H1 (cell line): ENCODE data around the gene EDC3. TPM values are rescaled to one million over a fixed set of nuclear protein-coding genes. Genes with fewer than 3 reads are reported as not detected.
A peak's percentile ranks its signal among the peaks of the same experiment; 100 is the strongest.

ENCODE experiments used
- CTCF ChIA-PET: fragments of 300-600 bp; sonication (Branson Sonifier 250); formaldehyde crosslinking; loops from one replicate; lab custom pipeline; 2021; ENCODE audit not compliant: partially characterized antibody; lab: Charles Lee
- POLR2A ChIA-PET: fragments of 300-600 bp; sonication (Branson Sonifier 250); formaldehyde crosslinking; loops from one replicate; lab custom pipeline; 2021; ENCODE audit warnings: inconsistent platforms; ENCODE audit not compliant: partially characterized antibody; lab: Charles Lee
- DNase-seq, 2 experiments: peaks; one replicate each; pipeline versions ENCODE4 v3.0.0 to v3.0.0-alpha.2; 2010 to 2022; ENCODE audit warnings: low spot score in 2 of 2, low read depth in 1 of 2, mixed read lengths in 1 of 2
- FAIRE-seq: peaks from 2 replicates; lab custom pipeline; 2011; peaks lifted over from hg19 to GRCh38; lab: Jason Lieb, UNC
- H2AFZ ChIP-seq: 2 replicates; pipeline ENCODE4 v1.8.1; 2012; ENCODE audit warnings: low read length, inconsistent platforms
- H2AK5ac ChIP-seq: 2 replicates; pipeline ENCODE4 v1.6.1; 2013; ENCODE audit warnings: low read depth, low read length
- H2BK120ac ChIP-seq: replicated peaks from 2 replicates; pipeline ENCODE3; 2013; ENCODE audit warnings: low read depth, low read length, inconsistent platforms
- H2BK12ac ChIP-seq: 2 replicates; pipeline ENCODE4 v1.6.1; 2013; ENCODE audit warnings: low read depth, low read length
- H2BK15ac ChIP-seq: 2 replicates; pipeline ENCODE4 v1.6.1; 2013; ENCODE audit warnings: low read length
- H2BK20ac ChIP-seq: 2 replicates; pipeline ENCODE4 v1.6.1; 2013; ENCODE audit warnings: low read length
- H2BK5ac ChIP-seq: 2 replicates; pipeline ENCODE4 v1.6.1; 2013; ENCODE audit warnings: low read depth, low read length
- H3K14ac ChIP-seq: 2 replicates; pipeline ENCODE4 v1.6.1; 2013; ENCODE audit warnings: inconsistent platforms; ENCODE audit not compliant: insufficient read length
- H3K18ac ChIP-seq: 2 replicates; pipeline ENCODE4 v1.6.1; 2013; ENCODE audit warnings: low read length; ENCODE audit errors: extremely low read depth
- H3K23ac ChIP-seq: 2 replicates; pipeline ENCODE4 v1.6.1; 2013; ENCODE audit warnings: inconsistent platforms; ENCODE audit not compliant: insufficient read length
- H3K23me2 ChIP-seq: 2 replicates; pipeline ENCODE4 v1.6.1; 2013; ENCODE audit warnings: low read depth, low read length
- H3K27ac ChIP-seq: 2 replicates; pipeline ENCODE4 v1.6.1; 2011; ENCODE audit warnings: low read depth, low read length, inconsistent platforms
- H3K27me3 ChIP-seq, 4 experiments: replicated peaks in 1 of 4; 1 replicate in 1 of 4; 2 replicates in 3 of 4; pipeline versions ENCODE4 v1.6.1 to v1.8.1; 2011 to 2013; ENCODE audit warnings: low read length in 3 of 4, mild to moderate bottlenecking in 3 of 4, inconsistent platforms in 2 of 4, mixed read lengths in 2 of 4, moderate library complexity in 1 of 4; ENCODE audit not compliant: control insufficient read depth in 3 of 4, insufficient read depth in 3 of 4; ENCODE audit errors: extremely low read depth in 1 of 4
- H3K36me3 ChIP-seq, 4 experiments: 2 replicates each; pipeline versions ENCODE4 v1.6.1 to v1.8.1; 2011 to 2013; ENCODE audit warnings: mild to moderate bottlenecking in 4 of 4, low read length in 3 of 4, moderate library complexity in 2 of 4, control low read depth in 1 of 4, inconsistent platforms in 1 of 4; ENCODE audit not compliant: insufficient read depth in 4 of 4, control insufficient read depth in 2 of 4
- H3K4ac ChIP-seq: replicated peaks from 2 replicates; pipeline ENCODE3; 2013; ENCODE audit warnings: low read length, low read depth, mixed read lengths, inconsistent platforms; ENCODE audit not compliant: insufficient read length
- H3K4me1 ChIP-seq, 4 experiments: replicated peaks in 1 of 4; 1 replicate in 1 of 4; 2 replicates in 3 of 4; pipeline versions ENCODE4 v1.6.1 to v1.8.1; 2011 to 2013; ENCODE audit warnings: low read length in 3 of 4, inconsistent platforms in 2 of 4, mixed read lengths in 1 of 4; ENCODE audit not compliant: insufficient read depth in 4 of 4, control insufficient read depth in 3 of 4
- H3K4me2 ChIP-seq, 2 experiments: 2 replicates each; pipeline versions ENCODE4 v1.6.1 to v1.8.1; 2011 to 2013; ENCODE audit warnings: low read depth in 2 of 2, low read length in 2 of 2, control low read depth in 1 of 2, inconsistent platforms in 1 of 2, mild to moderate bottlenecking in 1 of 2; ENCODE audit not compliant: insufficient read depth in 1 of 2
- H3K4me3 ChIP-seq, 4 experiments: fragments of 200-600, 300-600 bp in 1 of 4; sonication (generic), shearing (Covaris generic), sonication (Bioruptor Twin) in 1 of 4; 2 replicates each; pipeline versions ENCODE4 v1.5.1 to v1.8.1; 2011 to 2016; ENCODE audit warnings: low read length in 4 of 4, low read depth in 3 of 4, control low read depth in 2 of 4, inconsistent platforms in 2 of 4, mild to moderate bottlenecking in 2 of 4, mixed read lengths in 1 of 4, moderate library complexity in 1 of 4; ENCODE audit not compliant: insufficient read depth in 2 of 4; ENCODE audit errors: extremely low read depth in 1 of 4
- H3K56ac ChIP-seq: replicated peaks from 2 replicates; pipeline ENCODE3; 2013; ENCODE audit warnings: low read depth, mild to moderate bottlenecking, mixed read lengths, low read length, inconsistent platforms; ENCODE audit not compliant: insufficient read length
- H3K79me1 ChIP-seq: 2 replicates; pipeline ENCODE4 v1.6.1; 2013; ENCODE audit warnings: low read depth, low read length, control low read depth
- H3K79me2 ChIP-seq, 2 experiments: 2 replicates each; pipeline versions ENCODE4 v1.6.1 to v1.8.1; 2012 to 2013; ENCODE audit warnings: low read length in 2 of 2, mild to moderate bottlenecking in 2 of 2, inconsistent platforms in 1 of 2; ENCODE audit not compliant: insufficient read depth in 2 of 2, control insufficient read depth in 1 of 2
- H3K9ac ChIP-seq, 4 experiments: replicated peaks in 1 of 4; 1 replicate in 1 of 4; 2 replicates in 3 of 4; pipeline versions ENCODE4 v1.6.1 to v1.8.1; 2011 to 2013; ENCODE audit warnings: low read depth in 3 of 4, low read length in 3 of 4, control low read depth in 2 of 4, mild to moderate bottlenecking in 2 of 4, moderate library complexity in 2 of 4, inconsistent platforms in 1 of 4; ENCODE audit errors: extremely low read depth in 1 of 4
- H3K9me3 ChIP-seq, 2 experiments: 2 replicates each; pipeline versions ENCODE4 v1.6.1 to v1.8.1; 2012 to 2013; ENCODE audit warnings: mild to moderate bottlenecking in 2 of 2, moderate library complexity in 2 of 2, control low read depth in 1 of 2, inconsistent platforms in 1 of 2, low read depth in 1 of 2, low read length in 1 of 2, mixed read lengths in 1 of 2; ENCODE audit not compliant: insufficient read depth in 2 of 2
- H4K20me1 ChIP-seq, 2 experiments: replicated peaks in 1 of 2; 2 replicates each; pipeline versions ENCODE3 to v1.8.1; 2011 to 2013; ENCODE audit warnings: inconsistent platforms in 2 of 2, low read length in 2 of 2, mild to moderate bottlenecking in 1 of 2; ENCODE audit not compliant: insufficient read depth in 2 of 2, control insufficient read depth in 1 of 2
- H4K5ac ChIP-seq: 2 replicates; pipeline ENCODE4 v1.6.1; 2013; ENCODE audit warnings: low read length, low read depth, mixed read lengths, inconsistent platforms; ENCODE audit not compliant: insufficient read length
- H4K8ac ChIP-seq: 2 replicates; pipeline ENCODE4 v1.8.0; 2013; ENCODE audit warnings: mild to moderate bottlenecking, moderate library complexity, low read length, inconsistent platforms; ENCODE audit not compliant: insufficient read depth; ENCODE audit errors: extremely low read depth
- H4K91ac ChIP-seq: replicated peaks from 2 replicates; pipeline ENCODE3; 2013; ENCODE audit warnings: low read length, mixed read lengths, inconsistent platforms; ENCODE audit not compliant: insufficient read length
- SIN3A ChIP-seq, 2 experiments: IDR thresholded peaks in 1 of 2; conservative IDR thresholded peaks in 1 of 2; 2 replicates each; pipeline ENCODE4 v1.6.1; 2011 to 2012; ENCODE audit warnings: low read length in 2 of 2, improper control_type of control experiment in 1 of 2, low read depth in 1 of 2, mild to moderate bottlenecking in 1 of 2
- WGBS, 2 experiments: shearing (Covaris generic) in 1 of 2; methylation state at CpG; one replicate each; pipeline versions ENCODE4 v1.1.6 to v1.1.7; 2013 to 2015; ENCODE audit warnings: low lambda C conversion rate in 2 of 2, mixed read lengths in 2 of 2, inconsistent platforms in 1 of 2, low coverage in 1 of 2, missing lambda C conversion rate in 1 of 2; ENCODE audit not compliant: insufficient replicate concordance in 2 of 2, insufficient coverage in 1 of 2, insufficient read length in 1 of 2; ENCODE audit errors: extremely low coverage in 1 of 2, missing lambda C conversion rate in 1 of 2; 5-methylcytosine and 5-hydroxymethylcytosine counted together
- polyA plus RNA-seq, 7 experiments: library from polyadenylated mRNA; depleted of rRNA in 3 of 7; stranded (reverse) in 5 of 7; unstranded in 2 of 7; fragments of >200 nt in 5 of 7; fragments of 200-250 nt in 2 of 7; gene quantifications; 1 replicate in 5 of 7; 2 replicates in 1 of 7; 4 replicates in 1 of 7; pipeline versions ENCODE4 v1.2.1 to v1.2.3, GENCODE V29; 2011 to 2013; ENCODE audit warnings: missing spikeins in 2 of 7, mixed read lengths in 2 of 7
- total RNA-seq: library from RNA; stranded (reverse); fragmentation: NEBNext Ultra II Directional; extraction: Animal tissue kit (Norgen Biotek cat#: 25700); gene quantifications from 2 replicates; pipeline ENCODE4 v1.2.1, GENCODE V29; 2021
- TF ChIP-seq, protein P1 (sequence below), 3 experiments: IDR thresholded peaks; 1 replicate in 2 of 3; 2 replicates in 1 of 3; pipeline versions ENCODE4 v1.5.1 to v1.6.1; 2011; ENCODE audit warnings: low read length in 3 of 3, mild to moderate bottlenecking in 3 of 3, inconsistent platforms in 2 of 3, low read depth in 1 of 3, moderate library complexity in 1 of 3; ENCODE audit not compliant: insufficient read depth in 1 of 3; ENCODE audit errors: control extremely low read depth in 1 of 3

EDC3 gene
- total and polyA plus RNA-seq, 2 of the 8 experiments (the other 6 are each of a cell fraction or from before 2014, with no cell fraction given), result 45.0 to 50.8 TPM

DNA sequence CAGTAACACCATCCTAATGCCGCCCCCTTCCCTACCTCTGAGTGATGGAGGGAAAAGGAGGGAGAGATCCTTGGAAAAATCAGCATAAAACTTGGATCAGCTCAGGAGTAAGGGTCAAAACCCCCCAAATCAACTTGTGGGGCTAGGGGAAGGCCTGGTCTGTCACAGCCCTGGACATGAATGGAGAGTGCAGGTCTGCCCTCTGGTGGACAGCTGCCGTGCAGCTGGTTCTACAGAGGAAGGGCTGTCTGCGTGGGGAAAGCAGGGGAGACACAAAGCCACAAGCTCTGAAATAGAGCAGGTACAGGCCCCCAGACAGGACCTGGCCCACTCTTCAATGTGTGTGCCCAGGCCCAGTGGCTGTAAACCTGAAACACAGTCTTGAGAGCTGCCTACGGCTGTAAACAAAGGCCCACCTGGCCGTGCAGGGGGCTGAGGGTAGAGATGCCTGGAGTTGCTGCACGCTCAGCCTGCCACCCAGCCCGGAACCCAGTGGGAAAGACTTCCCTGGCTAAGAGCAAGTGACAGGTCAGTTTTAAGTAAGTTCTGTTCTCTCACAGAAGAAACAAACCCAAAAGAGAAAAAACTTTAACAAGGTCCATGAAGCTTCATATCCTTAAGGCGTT is 63.8 kb downstream of the EDC3 start:
- CTCF ChIA-PET, result interaction anchor here (0.6 to 37.5 kb wide), 46 partner anchors 9 to 329 kb away, joined by 3 to 1439 read pairs (median 3); partner anchors contain the start of genes CLK3, CSK, CYP1A1 and CYP1A2
- TF ChIP-seq, protein P1, sequence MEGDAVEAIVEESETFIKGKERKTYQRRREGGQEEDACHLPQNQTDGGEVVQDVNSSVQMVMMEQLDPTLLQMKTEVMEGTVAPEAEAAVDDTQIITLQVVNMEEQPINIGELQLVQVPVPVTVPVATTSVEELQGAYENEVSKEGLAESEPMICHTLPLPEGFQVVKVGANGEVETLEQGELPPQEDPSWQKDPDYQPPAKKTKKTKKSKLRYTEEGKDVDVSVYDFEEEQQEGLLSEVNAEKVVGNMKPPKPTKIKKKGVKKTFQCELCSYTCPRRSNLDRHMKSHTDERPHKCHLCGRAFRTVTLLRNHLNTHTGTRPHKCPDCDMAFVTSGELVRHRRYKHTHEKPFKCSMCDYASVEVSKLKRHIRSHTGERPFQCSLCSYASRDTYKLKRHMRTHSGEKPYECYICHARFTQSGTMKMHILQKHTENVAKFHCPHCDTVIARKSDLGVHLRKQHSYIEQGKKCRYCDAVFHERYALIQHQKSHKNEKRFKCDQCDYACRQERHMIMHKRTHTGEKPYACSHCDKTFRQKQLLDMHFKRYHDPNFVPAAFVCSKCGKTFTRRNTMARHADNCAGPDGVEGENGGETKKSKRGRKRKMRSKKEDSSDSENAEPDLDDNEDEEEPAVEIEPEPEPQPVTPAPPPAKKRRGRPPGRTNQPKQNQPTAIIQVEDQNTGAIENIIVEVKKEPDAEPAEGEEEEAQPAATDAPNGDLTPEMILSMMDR (IDR thresholded peaks at IDR 0.05; ENCODE audit: control extremely low read depth in 1 of 3, insufficient read depth in 1 of 3, low read depth in 1 of 3, low read length in 3 of 3), result peak; percentile 81 to 98 (median 96)
- TF ChIP-seq SIN3A (conservative IDR thresholded peaks at IDR 0.05 in 1 of 2, IDR thresholded peaks at IDR 0.05 in 1 of 2; ENCODE audit: low read depth in 1 of 2, low read length in 2 of 2), result 0 out of 4 replicates have a peak, but pooled peaks of 1 of the 2 experiments have one; percentile 40

More for the DNA sequence above, 63.8 kb downstream of the EDC3 start:
- H4K20me1 ChIP-seq, result peaks cover 10 to 31% of the 10 kb centered on the region in 2 experiments
- no peak overlapping the region for H3K4ac ChIP-seq
- H3K27me3 ChIP-seq, result no peaks in the 10 kb centered on the region
- no peak overlapping the region for H3K9ac ChIP-seq
- peak; percentile 50 for FAIRE-seq
- H3K23me2 ChIP-seq, result no peaks in the 10 kb centered on the region
- no peaks in the 10 kb centered on the region for H3K79me1 ChIP-seq
- no peaks in the 10 kb centered on the region for H3K9me3 ChIP-seq
- no peak overlapping the region for H2BK120ac ChIP-seq
- H3K56ac ChIP-seq, result no peak overlapping the region
- H3K18ac ChIP-seq, result no peak overlapping the region
- no peak overlapping the region for H2BK12ac ChIP-seq
- H4K8ac ChIP-seq, result no peak overlapping the region
- H2AFZ ChIP-seq, result no peak overlapping the region
- 79% methylated on average over 8 of the region's 8 CpGs; no CpG with 5 or more reads in 1 of the 2 experiments for WGBS, 2 experiments
- H3K14ac ChIP-seq, result no peak overlapping the region
- H3K4me3 ChIP-seq, result no peak overlapping the region
- H3K4me1 ChIP-seq, result no peaks in the 10 kb centered on the region
- H4K91ac ChIP-seq, result no peak overlapping the region
- peak in 1 of 2 experiments; percentile 87 for DNase-seq
- POLR2A ChIA-PET, result interaction anchor here (0.8 to 8.4 kb wide), 7 partner anchors 8 to 137 kb away, joined by 3 to 81 read pairs (median 4); partner anchors contain the start of gene EDC3
- peaks cover 26 to 42% (median 30%) of the 10 kb centered on the region in 4 experiments for H3K36me3 ChIP-seq
- no peak overlapping the region for H2BK5ac ChIP-seq
- H3K4me2 ChIP-seq, result no peak overlapping the region
- H4K5ac ChIP-seq, result no peak overlapping the region
- no peak overlapping the region for H2AK5ac ChIP-seq
- H3K79me2 ChIP-seq, result no peaks in the 10 kb centered on the region
- no peak overlapping the region for H2BK15ac ChIP-seq
- no peak overlapping the region for H3K23ac ChIP-seq
- H2BK20ac ChIP-seq, result no peak overlapping the region
- H3K27ac ChIP-seq, result no peak overlapping the region
